ENCODE data around the gene UGT1A6. TPM values are rescaled to one million over a fixed set of nuclear protein-coding genes. Genes with fewer than 3 reads are reported as not detected.

The UGT1A6 gene
- total RNA-seq, 1 experiment from 2014 or later, result 0.54 TPM

GRCh38 chr2:233800208-233800607 lies 107.5 kb downstream of the UGT1A6 start:
- no peak for DNase-seq (ENCODE audit: low read depth)

- DNase-seq (ENCODE audit: low read depth), result peak; percentile 69
Measured at GRCh38 chr2:233801357-233802131, 108.9 kb downstream of the UGT1A6 start.

GRCh38 chr2:233802132-233802815 lies 109.6 kb downstream of the UGT1A6 start:
- DNase-seq (ENCODE audit: low read depth), result no peak

GRCh38 chr2:233803292-233803911 lies 110.7 kb downstream of the UGT1A6 start:
- DNase-seq (ENCODE audit: low read depth), result no peak

- no peak for DNase-seq (ENCODE audit: low read depth)
Measured at GRCh38 chr2:233803994-233804393, 111.3 kb downstream of the UGT1A6 start.

- no peak for DNase-seq (ENCODE audit: low read depth)
Measured at GRCh38 chr2:233807215-233807865, 114.7 kb downstream of the UGT1A6 start.

- DNase-seq (ENCODE audit: low read depth), result no peak
Measured at GRCh38 chr2:233807966-233808935, 115.6 kb downstream of the UGT1A6 start.

GRCh38 chr2:233810385-233810784 lies 117.7 kb downstream of the UGT1A6 start:
- DNase-seq (ENCODE audit: low read depth), result no peak

GRCh38 chr2:233811087-233811486 lies 118.4 kb downstream of the UGT1A6 start:
- no peak for DNase-seq (ENCODE audit: low read depth)

GRCh38 chr2:233811732-233812131 lies 119.0 kb downstream of the UGT1A6 start:
- DNase-seq (ENCODE audit: low read depth), result no peak

GRCh38 chr2:233813236-233814055 lies 120.8 kb downstream of the UGT1A6 start:
- DNase-seq (ENCODE audit: low read depth), result no peak

GRCh38 chr2:233814056-233814835 lies 121.6 kb downstream of the UGT1A6 start:
- DNase-seq (ENCODE audit: low read depth), result no peak

- no peak for DNase-seq (ENCODE audit: low read depth)
Measured at GRCh38 chr2:233815861-233816260, 123.2 kb downstream of the UGT1A6 start.

GRCh38 chr2:233816334-233816733 lies 123.6 kb downstream of the UGT1A6 start:
- no peak for DNase-seq (ENCODE audit: low read depth)

- no peak for DNase-seq (ENCODE audit: low read depth)
Measured at GRCh38 chr2:233816771-233817170, 124.1 kb downstream of the UGT1A6 start.

- DNase-seq (ENCODE audit: low read depth), result no peak
Measured at GRCh38 chr2:233817361-233817911, 124.7 kb downstream of the UGT1A6 start.

GRCh38 chr2:233817995-233818638 lies 125.4 kb downstream of the UGT1A6 start:
- no peak for DNase-seq (ENCODE audit: low read depth)
